ENCODE data around the gene STK10. TPM values are rescaled to one million over a fixed set of nuclear protein-coding genes. Genes with fewer than 3 reads are reported as not detected.
A peak's percentile ranks its signal among the peaks of the same experiment; 100 is the strongest.

The STK10 gene
- total and polyA plus RNA-seq, 3 donors from 2014 or later, result 48.8 to 148 (median 142) TPM

DNA sequence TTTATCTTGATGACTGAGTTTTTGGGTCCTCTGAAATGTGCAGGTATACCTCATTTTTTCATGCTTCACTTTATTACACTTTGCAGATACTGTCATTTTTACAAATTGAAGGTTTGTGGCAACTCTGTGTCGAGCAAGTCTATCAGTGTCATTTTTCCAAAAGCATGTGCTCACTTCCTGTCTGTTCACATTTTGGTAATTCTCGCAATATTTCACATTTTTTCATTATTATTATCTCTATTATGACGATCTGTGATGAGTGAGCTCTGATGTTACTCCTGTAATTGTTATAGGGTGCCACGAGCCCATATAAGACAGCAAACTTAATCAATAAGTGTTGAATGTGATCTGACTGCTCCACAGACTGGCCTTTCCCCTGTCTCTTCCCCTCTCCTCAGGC is 108.1 kb downstream of the STK10 start:
- WGBS, 2 donors, result 89% methylated on average over 4 of the region's 4 CpGs
- H3K27me3 ChIP-seq, result no peaks in the 10 kb centered on the region
- TF ChIP-seq, protein P1, sequence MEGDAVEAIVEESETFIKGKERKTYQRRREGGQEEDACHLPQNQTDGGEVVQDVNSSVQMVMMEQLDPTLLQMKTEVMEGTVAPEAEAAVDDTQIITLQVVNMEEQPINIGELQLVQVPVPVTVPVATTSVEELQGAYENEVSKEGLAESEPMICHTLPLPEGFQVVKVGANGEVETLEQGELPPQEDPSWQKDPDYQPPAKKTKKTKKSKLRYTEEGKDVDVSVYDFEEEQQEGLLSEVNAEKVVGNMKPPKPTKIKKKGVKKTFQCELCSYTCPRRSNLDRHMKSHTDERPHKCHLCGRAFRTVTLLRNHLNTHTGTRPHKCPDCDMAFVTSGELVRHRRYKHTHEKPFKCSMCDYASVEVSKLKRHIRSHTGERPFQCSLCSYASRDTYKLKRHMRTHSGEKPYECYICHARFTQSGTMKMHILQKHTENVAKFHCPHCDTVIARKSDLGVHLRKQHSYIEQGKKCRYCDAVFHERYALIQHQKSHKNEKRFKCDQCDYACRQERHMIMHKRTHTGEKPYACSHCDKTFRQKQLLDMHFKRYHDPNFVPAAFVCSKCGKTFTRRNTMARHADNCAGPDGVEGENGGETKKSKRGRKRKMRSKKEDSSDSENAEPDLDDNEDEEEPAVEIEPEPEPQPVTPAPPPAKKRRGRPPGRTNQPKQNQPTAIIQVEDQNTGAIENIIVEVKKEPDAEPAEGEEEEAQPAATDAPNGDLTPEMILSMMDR (IDR thresholded peaks at IDR 0.05), result no peak
- no peak for TF ChIP-seq POLR2A (IDR thresholded peaks at IDR 0.05)
- DNase-seq, result no peak
- intact Hi-C loops (cut with DNase I; ENCODE audit: low total_unique reads), result no loop called here
- H3K36me3 ChIP-seq (ENCODE audit: low read depth, missing control alignments), result no peaks in the 10 kb centered on the region
- H3K4me1 ChIP-seq, result peaks cover 10% of the 10 kb centered on the region
- no peak overlapping the region for H3K4me3 ChIP-seq
- H3K9me3 ChIP-seq, result no peaks in the 10 kb centered on the region
- H3K27ac ChIP-seq, result no peak overlapping the region

DNA sequence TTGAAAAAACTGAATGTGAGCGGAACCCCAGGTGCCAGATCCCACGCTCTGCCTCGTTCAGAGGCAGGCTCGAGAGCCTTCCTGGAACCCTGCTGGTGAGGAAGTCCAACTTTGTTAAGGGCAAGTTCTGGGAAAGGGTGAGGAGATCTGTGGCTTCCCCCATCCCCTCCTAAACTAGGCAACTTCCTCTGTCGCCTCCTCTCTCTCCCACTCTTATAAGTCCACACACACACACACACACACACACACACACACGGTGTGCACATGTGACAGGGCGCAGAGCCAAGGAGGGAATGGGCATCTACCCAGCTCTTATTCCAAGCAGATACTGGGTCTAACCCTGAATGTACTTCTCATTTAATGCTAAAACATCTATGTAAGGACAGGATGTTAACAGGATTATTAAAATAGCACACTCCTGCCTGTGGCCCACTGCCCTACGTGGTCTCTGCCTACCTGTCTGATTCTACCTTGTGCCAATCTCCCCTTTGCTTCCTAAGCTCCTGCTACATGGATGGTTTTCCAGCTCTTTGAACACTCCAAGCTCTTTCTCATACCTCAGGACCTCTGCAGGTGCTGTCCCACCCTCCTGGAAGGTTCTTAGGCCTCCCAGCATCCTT is 109.2 kb downstream of the STK10 start:
- no peak for TF ChIP-seq POLR2A (IDR thresholded peaks at IDR 0.05)
- TF ChIP-seq, protein P1 (IDR thresholded peaks at IDR 0.05), result no peak
- peak; percentile 56 for DNase-seq
- no peaks in the 10 kb centered on the region for H3K9me3 ChIP-seq
- no peaks in the 10 kb centered on the region for H3K36me3 ChIP-seq (ENCODE audit: low read depth, missing control alignments)
- no peak overlapping the region for H3K27ac ChIP-seq
- no peak overlapping the region for H3K4me3 ChIP-seq
- peaks cover 10% of the 10 kb centered on the region for H3K4me1 ChIP-seq
- intact Hi-C loops (cut with DNase I; ENCODE audit: low total_unique reads), result no loop called here
- WGBS, 2 donors, result 67% methylated on average over 8 of the region's 8 CpGs
- no peaks in the 10 kb centered on the region for H3K27me3 ChIP-seq

DNA sequence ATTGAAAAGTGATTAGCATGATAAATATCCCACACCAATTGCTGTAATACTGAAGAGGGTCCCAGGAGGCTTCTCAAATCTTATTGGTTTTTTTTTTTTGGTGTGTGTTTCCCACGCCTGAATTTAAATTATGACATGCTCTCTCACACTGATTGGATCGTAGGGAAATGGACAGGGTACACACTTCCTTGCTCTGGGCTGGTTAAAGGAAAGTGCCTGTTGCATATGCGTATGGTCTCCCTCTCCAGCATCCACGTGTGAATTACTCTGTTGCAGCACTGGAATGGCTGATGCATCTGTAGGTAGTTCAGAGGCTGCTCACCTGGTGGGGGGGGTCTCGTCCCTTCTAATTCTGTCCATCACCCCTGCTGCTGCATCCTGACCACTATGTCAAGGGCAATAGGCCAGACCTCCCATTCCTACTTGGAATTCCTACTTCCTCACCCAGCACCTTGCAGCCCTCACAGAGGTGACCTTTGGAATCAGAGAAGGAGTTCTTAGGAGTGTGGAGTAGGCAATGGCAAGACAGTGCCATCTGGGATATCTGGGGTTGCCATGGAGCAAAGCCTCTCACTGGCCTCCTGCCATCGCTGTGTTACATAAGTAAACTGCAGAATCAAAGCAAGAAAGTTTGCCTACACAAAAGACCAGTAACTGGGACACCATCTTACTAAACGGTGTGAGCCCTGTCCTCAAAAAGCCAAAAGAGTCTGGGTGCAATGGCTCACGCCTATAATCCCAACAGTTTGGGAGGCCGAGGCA is 110.2 kb downstream of the STK10 start:
- Histone ChIP-seq H3K36me3 (ENCODE audit: low read depth, missing control alignments) (no peaks in the 10 kb centered on the region), H3K27me3 (no peaks in the 10 kb centered on the region), H3K9me3 (no peaks in the 10 kb centered on the region), H3K27ac (no peak overlapping the region), H3K4me1 (peaks cover 10% of the 10 kb centered on the region), H3K4me3 (no peak overlapping the region)
- TF ChIP-seq, protein P1 (IDR thresholded peaks at IDR 0.05), result no peak
- TF ChIP-seq POLR2A (IDR thresholded peaks at IDR 0.05), result no peak
- peak; percentile 38 for DNase-seq
- intact Hi-C loops (cut with DNase I; ENCODE audit: low total_unique reads), result no loop called here
- 85% methylated on average over 9 of the region's 9 CpGs for WGBS, 2 donors

DNA sequence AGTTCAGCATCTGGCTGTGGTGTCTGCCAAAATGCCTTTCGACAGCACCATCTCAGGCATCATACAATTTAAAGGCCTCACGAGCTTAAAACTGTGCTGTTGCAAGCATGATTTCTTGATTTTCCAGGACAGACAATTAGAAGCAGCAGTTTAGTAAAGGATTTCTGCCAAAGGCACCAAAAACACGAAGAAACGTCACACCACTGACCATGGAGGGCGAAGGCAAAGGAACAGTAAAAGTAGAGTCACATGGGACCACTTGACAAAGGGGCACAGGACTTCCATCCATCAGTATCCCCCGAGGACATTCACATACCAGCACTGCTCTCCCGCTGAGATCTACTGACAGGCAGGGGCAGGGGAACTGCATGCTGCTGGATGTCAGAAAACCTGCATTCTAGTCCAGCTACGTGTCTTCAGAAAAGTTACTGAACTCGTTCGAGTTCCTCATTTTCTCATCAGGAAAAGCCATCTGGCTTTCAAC is 111.2 kb downstream of the STK10 start:
- intact Hi-C loops (cut with DNase I; ENCODE audit: low total_unique reads), result no loop called here
- Histone ChIP-seq H3K27me3 (no peaks in the 10 kb centered on the region), H3K9me3 (no peaks in the 10 kb centered on the region), H3K4me3 (no peak overlapping the region), H3K36me3 (ENCODE audit: low read depth, missing control alignments) (no peaks in the 10 kb centered on the region), H3K4me1 (peaks cover 10% of the 10 kb centered on the region), H3K27ac (no peak overlapping the region)
- no peak for DNase-seq
- TF ChIP-seq, protein P1 (IDR thresholded peaks at IDR 0.05), result no peak
- no peak for TF ChIP-seq POLR2A (IDR thresholded peaks at IDR 0.05)
- 61 to 73% methylated on average over 10 of the region's 10 CpGs for WGBS, 2 donors
